GM18870 (cell line): ENCODE results near the gene BAIAP2L2.

Experiments
- ATAC-seq: cut with Tn5 transposase; IDR thresholded peaks from one replicate; pipeline ENCODE4 v1.9.1; 2021; ENCODE audit warnings: moderate library complexity; ENCODE audit not compliant: unreplicated experiment

The BAIAP2L2 gene

DNA sequence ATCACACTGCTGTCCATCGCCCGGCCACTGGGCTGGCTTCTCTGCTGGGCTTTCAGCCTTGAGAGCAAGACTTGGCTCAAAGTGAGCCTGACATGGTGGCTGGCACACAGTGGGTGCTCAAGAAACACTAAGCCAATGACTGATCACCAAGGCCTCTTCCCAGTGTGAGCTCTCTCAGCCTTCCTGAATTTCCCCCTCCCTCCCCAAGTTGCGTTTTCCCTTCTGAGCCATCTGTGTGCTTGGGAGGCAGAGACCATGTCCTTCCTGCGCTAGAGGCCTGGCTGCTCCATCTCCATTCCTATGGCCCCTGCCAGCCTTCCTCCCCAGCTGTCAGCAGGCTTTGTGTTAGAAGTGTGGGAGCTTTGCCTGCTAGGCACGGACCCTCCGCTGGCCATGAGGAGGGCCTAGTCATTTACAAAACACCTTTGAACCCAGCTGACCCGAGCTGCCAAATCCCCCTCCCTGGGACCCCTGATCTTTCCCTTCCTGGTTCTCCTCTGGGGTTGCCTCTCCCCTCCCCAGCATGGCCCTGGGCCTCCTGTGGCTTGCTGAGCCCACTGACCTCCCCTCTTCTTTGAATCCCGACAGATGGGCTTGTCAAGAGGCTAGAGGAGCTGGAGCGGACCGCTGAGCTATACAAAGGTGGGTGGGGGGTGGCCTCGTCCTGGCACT is 40.1 kb downstream of the BAIAP2L2 start:
- ATAC-seq = no peak

DNA sequence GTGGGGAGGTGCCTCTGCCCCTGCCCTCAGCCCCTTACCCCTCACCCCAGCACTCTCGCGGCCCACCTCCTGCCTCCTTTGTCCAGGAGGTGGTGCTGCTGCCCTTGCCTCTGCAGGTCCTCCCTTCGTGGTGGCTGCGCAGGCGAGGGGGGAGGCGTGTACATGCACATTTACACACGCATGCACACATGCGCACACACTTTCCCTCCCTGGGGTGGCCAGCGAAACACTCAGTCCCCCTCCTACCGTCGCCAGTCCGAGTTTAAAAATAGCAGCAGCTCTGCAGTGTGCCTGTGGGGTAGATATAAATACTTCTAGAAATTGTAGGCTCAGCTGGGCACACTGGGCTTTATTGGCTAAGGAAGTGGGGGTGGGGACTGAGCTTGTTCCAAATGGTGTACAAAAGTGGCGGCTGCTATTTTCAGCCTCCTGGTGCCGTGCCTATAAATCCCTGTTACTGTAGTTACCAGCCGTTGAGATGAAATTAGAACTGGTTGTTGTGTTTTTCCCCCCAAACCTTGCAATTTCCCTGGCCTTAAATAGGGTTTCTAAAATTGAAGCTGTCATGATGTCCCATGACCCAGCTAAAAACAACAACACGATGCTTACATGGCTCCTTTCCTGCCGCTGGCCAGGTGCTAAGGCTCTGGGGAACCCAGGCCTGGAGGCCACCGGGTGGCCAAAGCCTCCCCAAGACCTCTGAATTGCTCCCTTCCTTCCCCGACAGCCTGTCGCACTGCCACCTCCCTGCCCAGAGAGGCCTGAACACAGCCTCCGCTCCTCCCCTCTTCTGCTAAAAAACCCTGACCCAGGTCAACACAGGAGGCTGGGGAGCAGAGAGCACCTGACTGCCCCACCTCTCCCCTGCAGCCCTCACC is 40.9 kb downstream of the BAIAP2L2 start:
- no peak for ATAC-seq

DNA sequence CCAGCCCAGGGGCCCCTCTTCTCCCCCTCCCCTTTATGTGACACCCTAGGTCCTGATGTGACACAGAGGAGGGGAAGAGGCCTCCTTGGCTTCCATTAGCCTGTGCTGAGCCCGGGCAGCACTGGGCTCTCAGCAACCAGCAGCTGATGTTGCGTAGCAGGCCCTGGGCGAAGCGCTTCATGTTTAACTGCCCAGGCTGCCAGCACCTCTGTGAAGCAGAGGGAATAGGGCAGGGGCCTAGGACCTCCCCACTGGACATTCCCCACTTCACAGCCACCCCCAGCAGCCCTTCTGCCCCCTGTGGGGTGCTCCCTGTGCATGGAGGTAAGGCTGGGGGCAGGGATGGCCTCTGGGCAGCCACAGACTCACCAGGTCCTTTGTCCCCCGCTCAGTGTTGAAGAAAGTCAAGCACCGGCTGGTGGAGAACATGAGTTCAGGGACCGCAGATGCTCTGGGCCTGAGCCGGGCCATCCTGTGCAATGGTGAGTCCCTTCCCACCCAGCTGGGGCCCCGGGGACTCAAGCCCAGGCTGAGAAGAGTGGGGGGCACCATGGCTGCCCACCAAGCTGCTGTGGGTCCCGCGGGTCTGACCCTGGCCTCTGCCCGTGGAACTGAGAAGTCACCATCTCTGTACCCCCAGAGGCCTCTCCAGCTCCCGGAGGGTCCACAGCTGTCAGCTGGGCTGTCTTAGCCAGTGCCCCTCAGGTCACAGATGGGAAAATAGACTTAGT is 41.7 kb downstream of the BAIAP2L2 start:
- no peak for ATAC-seq

- no peak for ATAC-seq
Measured at GRCh38 chr22:38067761-38068360, 42.6 kb downstream of the BAIAP2L2 start.

DNA sequence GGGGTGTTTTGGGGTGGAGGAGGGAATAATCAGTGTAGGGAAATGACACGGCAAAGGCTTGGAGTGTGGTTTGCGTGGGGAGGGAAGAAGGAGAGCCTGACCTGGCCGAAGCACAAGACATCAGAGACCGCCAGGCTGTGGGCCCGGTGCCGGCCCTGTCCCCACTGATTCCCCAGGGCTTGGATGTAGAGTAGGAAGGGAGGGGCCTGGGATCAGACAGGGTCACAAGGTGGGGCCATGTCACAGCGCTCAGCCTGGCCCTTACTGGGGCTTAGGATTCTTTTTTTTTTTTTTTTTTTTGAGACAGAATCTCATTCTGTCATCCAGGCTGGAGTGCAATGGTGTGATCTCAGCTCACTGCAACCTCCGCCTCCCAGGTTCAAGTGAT is 43.5 kb downstream of the BAIAP2L2 start:
- ATAC-seq = no peak

GRCh38 chr22:38066381-38067027 is 44.0 kb downstream of the BAIAP2L2 start:
- ATAC-seq = no peak

GRCh38 chr22:38065539-38065938 is 44.9 kb downstream of the BAIAP2L2 start:
- ATAC-seq = no peak

- no peak for ATAC-seq
Measured at GRCh38 chr22:38062791-38063190, 47.7 kb downstream of the BAIAP2L2 start.

- ATAC-seq = no peak
Measured at GRCh38 chr22:38056969-38057891, 53.3 kb downstream of the BAIAP2L2 start, which contains the start of gene PICK1. PICK1 (plus strand) TSS chr22:38057404; CDS start chr22:38057810, 406 bp downstream.

- no peak for ATAC-seq
Measured at GRCh38 chr22:38051900-38052862, 58.3 kb downstream of the BAIAP2L2 start.

GRCh38 chr22:38051261-38051660 is 59.2 kb downstream of the BAIAP2L2 start:
- no peak for ATAC-seq

GRCh38 chr22:38050720-38051119 is 59.8 kb downstream of the BAIAP2L2 start:
- ATAC-seq = no peak

- ATAC-seq = no peak
Measured at GRCh38 chr22:38049812-38050619, 60.5 kb downstream of the BAIAP2L2 start.

DNA sequence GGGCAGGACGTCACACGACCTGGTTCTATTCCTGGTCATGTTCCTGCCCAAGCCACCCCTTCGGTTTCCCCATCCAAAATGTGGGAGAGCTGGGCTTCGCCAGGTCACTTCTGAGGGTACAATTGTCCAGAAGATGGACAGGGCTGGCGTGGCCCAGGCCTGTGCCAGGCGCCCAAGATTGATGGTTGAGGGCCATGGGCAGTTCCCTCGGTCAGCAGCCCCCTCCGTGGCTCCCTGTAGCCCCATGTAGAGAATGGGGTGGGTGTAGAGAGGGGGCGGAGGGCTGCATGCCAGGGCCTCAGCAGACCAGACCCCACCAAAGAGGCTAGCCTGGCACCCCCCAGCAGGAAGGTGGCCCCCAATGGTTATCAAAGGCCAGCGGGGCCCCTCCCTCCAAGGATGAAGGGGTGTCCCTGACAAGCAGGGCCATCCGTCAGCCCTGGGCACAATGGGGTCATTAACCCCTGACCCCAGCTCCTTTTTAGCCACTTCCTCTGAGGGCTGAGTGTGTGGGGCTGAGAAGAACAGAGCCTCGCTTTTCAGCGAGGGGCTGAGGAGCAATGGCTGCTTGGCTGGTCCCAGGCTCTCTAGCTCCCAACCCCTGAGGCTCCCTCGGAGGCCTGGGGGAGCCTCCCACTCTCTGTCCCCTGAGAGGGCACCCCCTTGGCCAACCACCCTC is 64.3 kb downstream of the BAIAP2L2 start:
- no peak for ATAC-seq

GRCh38 chr22:38043151-38044039 is 67.1 kb downstream of the BAIAP2L2 start:
- no peak for ATAC-seq

- no peak for ATAC-seq
Measured at GRCh38 chr22:38042488-38042790, 68.0 kb downstream of the BAIAP2L2 start.
